Measurements from ENCODE around the gene TSC2. TPM values are rescaled to one million over a fixed set of nuclear protein-coding genes. Genes with fewer than 3 reads are reported as not detected.
A peak's percentile ranks its signal among the peaks of the same experiment; 100 is the strongest.

The TSC2 gene
- total and polyA plus RNA-seq, 8 donors, result 51.0 to 172 (median 83.6) TPM

DNA sequence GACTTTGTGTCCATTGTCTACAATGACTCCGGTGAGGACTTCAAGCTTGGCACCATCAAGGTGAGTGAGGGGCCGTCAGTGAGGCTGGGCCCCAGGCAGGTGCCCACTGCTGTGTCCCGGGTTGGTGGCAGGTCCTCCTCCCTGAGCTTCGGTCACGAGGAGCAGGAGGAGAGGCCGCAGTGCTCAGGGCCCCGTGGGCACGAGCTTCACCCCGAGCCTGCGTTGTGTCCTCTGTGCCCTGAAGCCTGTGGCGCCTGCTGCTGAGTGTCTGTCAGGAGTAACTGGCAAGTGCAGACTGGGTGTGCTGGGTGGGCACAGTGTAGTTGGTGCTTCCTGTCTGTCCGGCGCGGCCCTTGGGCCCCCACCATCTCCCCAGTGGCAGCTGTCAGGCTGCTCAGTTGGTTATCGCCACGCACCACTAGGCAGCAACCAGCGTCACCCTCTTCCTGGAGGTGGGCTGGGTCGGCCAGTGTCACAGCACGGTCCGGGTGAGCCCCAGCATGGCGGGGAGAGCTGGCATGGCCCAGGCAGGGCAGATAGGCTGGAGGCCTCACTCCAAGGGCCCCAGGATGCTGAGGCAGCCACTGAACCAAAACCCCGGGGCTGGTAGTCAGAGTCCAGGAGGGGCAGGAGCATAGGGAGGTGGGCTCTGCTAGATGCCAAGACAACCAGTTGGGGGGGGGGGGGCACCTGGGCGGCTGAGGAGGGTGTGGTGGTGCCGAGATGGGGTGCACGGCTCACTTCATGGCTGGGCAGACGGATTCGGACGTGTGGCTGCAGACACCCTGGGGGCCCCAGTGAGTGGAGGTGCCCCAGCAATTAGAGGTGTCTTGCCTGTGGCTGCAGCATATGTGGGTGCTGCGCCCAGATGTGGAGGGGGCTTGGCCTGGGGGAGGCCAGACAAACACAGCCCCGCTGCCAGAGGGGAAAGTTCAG is 39.3 kb downstream of the TSC2 start:
- FAIRE-seq (no peak), DNase-seq (peak in 1 of 6 donors; percentile 41), ATAC-seq (no peak)
- Histone ChIP-seq H3K36me3 (peaks cover 0 to 25% (median 8%) of the 10 kb centered on the region in 3 donors), H3K4me1 (peaks cover 0 to 16% (median 0%) of the 10 kb centered on the region in 3 donors), H3K27me3 (no peaks in the 10 kb centered on the region), H3K27ac (no peak overlapping the region), H3K9me3 (no peaks in the 10 kb centered on the region), H3K4me3 (no peak overlapping the region)
- intact Hi-C loops (cut with DNase I), result no loop called here
- 94% methylated on average over 29 to 30 of the region's 30 CpGs for WGBS, 2 donors
- no peak for TF ChIP-seq CTCF (IDR thresholded peaks at IDR 0.05)

GRCh38 chr16:2087748-2088631 is 40.2 kb downstream of the TSC2 start:
- H3K36me3 ChIP-seq, result peaks cover 0 to 24% (median 8%) of the 10 kb centered on the region in 3 donors
- no peak overlapping the region for H3K27ac ChIP-seq
- H3K9me3 ChIP-seq, result no peaks in the 10 kb centered on the region
- H3K4me1 ChIP-seq, result peaks cover 0 to 12% (median 0%) of the 10 kb centered on the region in 3 donors
- intact Hi-C loops (cut with DNase I), result no loop called here
- no peak for FAIRE-seq
- DNase-seq, result peak in 1 of 6 donors; percentile 47
- H3K4me3 ChIP-seq, result no peak overlapping the region
- no peak for ATAC-seq
- no peak for TF ChIP-seq CTCF (IDR thresholded peaks at IDR 0.05)
- 93% methylated on average over 41 of the region's 41 CpGs for WGBS, 2 donors
- H3K27me3 ChIP-seq, result no peaks in the 10 kb centered on the region

DNA sequence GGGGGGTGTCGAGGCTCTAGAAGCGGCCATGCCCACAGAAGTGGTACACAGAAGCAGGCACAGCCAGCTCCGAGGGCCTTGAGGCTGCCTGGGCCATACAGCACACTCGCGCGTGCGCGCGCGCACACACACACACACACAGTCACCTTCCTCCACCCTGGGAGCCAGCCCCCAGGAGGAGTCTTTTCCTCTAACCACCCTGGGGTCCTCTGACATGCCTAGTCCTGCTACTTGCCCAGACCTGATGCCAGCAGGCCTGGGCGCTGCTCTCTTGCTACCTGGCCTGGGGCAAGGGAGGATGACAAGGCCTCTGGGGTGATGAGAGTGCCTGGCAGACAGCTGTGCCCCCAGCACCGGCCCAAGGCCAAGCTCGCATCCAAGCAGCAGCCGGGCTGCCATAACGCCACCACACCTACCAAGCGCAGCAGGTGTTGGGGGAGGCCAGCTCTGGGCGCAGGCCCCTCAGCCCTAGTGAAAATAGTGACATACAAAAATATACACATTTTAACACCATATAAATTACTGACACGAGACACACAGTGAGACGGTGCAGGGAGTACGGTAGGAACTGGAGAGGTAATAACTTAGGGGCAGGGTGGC is 41.1 kb downstream of the TSC2 start:
- no peak overlapping the region for H3K4me3 ChIP-seq
- TF ChIP-seq CTCF (IDR thresholded peaks at IDR 0.05), result no peak
- WGBS, 2 donors, result 86 to 88% methylated on average over 20 of the region's 20 CpGs
- peaks cover 0 to 24% (median 8%) of the 10 kb centered on the region in 3 donors for H3K36me3 ChIP-seq
- peak in 1 of 6 donors; percentile 30 for DNase-seq
- no peak for ATAC-seq
- no peaks in the 10 kb centered on the region for H3K27me3 ChIP-seq
- H3K9me3 ChIP-seq, result no peaks in the 10 kb centered on the region
- H3K4me1 ChIP-seq, result peaks cover 0 to 12% (median 0%) of the 10 kb centered on the region in 3 donors
- FAIRE-seq, result no peak
- intact Hi-C loops (cut with DNase I), result no loop called here
- H3K27ac ChIP-seq, result no peak overlapping the region

DNA sequence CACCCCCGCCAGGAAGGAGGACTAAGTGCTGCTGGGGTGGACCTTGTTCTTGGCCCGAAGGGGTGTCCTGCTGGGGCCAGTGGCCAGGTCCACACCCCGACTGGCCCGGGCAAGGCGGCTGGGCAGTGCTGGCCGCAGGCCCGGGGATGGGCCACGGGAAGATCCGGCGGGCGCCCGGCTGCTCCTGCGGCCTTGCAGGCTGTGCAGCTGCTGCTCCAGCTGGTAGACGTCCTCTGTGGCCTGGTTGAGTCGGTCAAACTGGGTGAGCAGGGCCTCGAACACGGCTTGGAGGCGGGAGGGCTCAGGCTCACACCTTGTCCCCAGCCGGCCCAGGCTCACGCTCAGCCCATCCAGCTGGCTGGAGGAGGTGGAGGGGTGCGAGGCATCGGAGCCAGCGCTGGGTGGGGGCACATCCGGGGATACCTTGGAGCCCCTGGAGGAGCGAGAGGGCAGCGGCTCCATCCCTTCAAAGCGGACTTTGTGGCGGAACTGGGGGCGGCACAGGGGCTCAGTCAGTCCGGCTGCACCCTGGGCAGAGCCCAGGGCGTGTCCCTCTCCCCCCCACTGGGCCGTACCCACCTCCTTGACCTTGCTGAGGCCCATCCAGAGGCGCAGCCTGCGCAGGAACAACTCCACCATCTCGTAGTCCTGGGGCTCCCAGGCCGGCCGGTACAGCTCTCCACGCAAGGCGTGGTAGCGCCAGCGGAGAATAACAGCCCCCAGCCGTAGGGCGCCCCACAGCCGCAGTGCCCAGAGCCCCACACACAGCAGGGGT is 42.1 kb downstream of the TSC2 start:
- peak in 1 of 6 donors; percentile 47 for DNase-seq
- Histone ChIP-seq H3K9me3 (no peaks in the 10 kb centered on the region), H3K27me3 (no peaks in the 10 kb centered on the region), H3K4me1 (peaks cover 0 to 12% (median 0%) of the 10 kb centered on the region in 3 donors), H3K4me3 (peak overlapping the region in 2 of 4 donors; percentile 14 to 45), H3K36me3 (peaks cover 0 to 20% (median 8%) of the 10 kb centered on the region in 3 donors), H3K27ac (peak overlapping the region; percentile 46 to 85 (median 71))
- FAIRE-seq, result no peak
- 68 to 71% methylated on average over 35 to 44 of the region's 44 CpGs for WGBS, 2 donors
- intact Hi-C loops (cut with DNase I), result no loop called here
- TF ChIP-seq CTCF (IDR thresholded peaks at IDR 0.05), result no peak
- ATAC-seq, result no peak

All from pancreas (tissue), 10 donors.